OCI-LY1 (cell line): ENCODE results near the gene SLC39A8.

Experiments
- EZH2 ChIP-seq: fragments of 200-600 bp; sonication (generic), shearing (Covaris generic); IDR thresholded peaks from 2 replicates; pipeline ENCODE4 v1.8.0; 2017; ENCODE audit warnings: borderline replicate concordance, mixed run types, mild to moderate bottlenecking, antibody characterized with exemption, low read length, moderate library complexity, mixed read lengths
- TF ChIP-seq, protein P1 (sequence below): fragments of 200-600 bp; sonication (generic), shearing (Covaris generic); IDR thresholded peaks from 2 replicates; pipeline ENCODE4 v1.5.1; 2017; ENCODE audit warnings: mild to moderate bottlenecking, antibody characterized with exemption, low read length, moderate library complexity, mixed read lengths

DNA sequence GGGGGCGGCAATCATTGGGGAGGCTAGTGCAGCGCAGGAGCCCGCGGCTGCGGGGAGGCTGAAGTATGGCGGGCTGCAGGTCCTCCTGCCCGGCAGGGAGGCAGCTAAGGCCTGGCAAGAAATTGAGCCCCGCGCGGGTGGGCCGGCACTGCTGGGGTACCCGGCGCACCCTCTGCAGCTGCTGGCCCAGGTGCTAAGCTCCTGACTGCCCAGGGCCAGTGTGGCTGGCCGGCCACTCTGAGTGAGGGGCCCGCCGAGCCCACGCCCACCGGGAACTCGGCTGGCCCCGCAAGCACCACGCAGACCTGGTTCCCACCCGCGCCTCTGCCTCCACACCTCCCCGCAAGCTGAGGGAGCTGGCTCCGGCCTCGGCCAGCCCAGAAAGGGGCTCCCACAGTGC, 94.9 kb downstream of the SLC39A8 start:
- TF ChIP-seq, protein P1, sequence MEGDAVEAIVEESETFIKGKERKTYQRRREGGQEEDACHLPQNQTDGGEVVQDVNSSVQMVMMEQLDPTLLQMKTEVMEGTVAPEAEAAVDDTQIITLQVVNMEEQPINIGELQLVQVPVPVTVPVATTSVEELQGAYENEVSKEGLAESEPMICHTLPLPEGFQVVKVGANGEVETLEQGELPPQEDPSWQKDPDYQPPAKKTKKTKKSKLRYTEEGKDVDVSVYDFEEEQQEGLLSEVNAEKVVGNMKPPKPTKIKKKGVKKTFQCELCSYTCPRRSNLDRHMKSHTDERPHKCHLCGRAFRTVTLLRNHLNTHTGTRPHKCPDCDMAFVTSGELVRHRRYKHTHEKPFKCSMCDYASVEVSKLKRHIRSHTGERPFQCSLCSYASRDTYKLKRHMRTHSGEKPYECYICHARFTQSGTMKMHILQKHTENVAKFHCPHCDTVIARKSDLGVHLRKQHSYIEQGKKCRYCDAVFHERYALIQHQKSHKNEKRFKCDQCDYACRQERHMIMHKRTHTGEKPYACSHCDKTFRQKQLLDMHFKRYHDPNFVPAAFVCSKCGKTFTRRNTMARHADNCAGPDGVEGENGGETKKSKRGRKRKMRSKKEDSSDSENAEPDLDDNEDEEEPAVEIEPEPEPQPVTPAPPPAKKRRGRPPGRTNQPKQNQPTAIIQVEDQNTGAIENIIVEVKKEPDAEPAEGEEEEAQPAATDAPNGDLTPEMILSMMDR: no peak
- no peak for TF ChIP-seq EZH2
